K562 (cell line): ENCODE results near the gene ASIC1. TPM values are rescaled to one million over a fixed set of nuclear protein-coding genes. Genes with fewer than 3 reads are reported as not detected.
A peak's percentile ranks its signal among the peaks of the same experiment; 100 is the strongest.

Source experiments
- BDP1 ChIP-seq: IDR thresholded peaks from 3 replicates; pipeline ENCODE4 v1.6.1; 2011; ENCODE audit not compliant: insufficient read length, insufficient read depth
- CHD7 ChIP-seq: fragments of 200-600 bp; sonication (generic); IDR thresholded peaks from one replicate; pipeline ENCODE4 v1.6.1; 2012; ENCODE audit warnings: mild to moderate bottlenecking, low read depth, low read length, inconsistent platforms
- ETS2 ChIP-seq: IDR thresholded peaks from 2 replicates; pipeline ENCODE4 v1.6.1; 2016; ENCODE audit warnings: borderline replicate concordance, missing genetic modification characterization, mild to moderate bottlenecking, moderate library complexity, missing compliant biosample characterization; ENCODE audit not compliant: poor library complexity, severe bottlenecking
- EZH2 ChIP-seq: IDR thresholded peaks from 2 replicates; pipeline ENCODE4 v1.6.1; 2012; ENCODE audit warnings: low read depth, mild to moderate bottlenecking, inconsistent platforms, low read length, borderline replicate concordance
- FOSL1 ChIP-seq: fragments of 200-800 bp; sonication (Bioruptor generic); conservative IDR thresholded peaks from 2 replicates; pipeline ENCODE4 v1.6.1; 2016; ENCODE audit warnings: missing genetic modification characterization, missing compliant biosample characterization
- GATAD2B ChIP-seq: fragments of 450-650 bp; IDR thresholded peaks from 2 replicates; pipeline ENCODE4 v1.6.1; 2017; ENCODE audit warnings: mild to moderate bottlenecking, borderline replicate concordance
- KDM4B ChIP-seq, 2 experiments: fragments of 450-650 bp in 1 of 2; sonication (generic) in 1 of 2; IDR thresholded peaks; 2 replicates each; pipeline ENCODE4 v1.6.1; 2016 to 2017; ENCODE audit warnings: borderline replicate concordance in 2 of 2, antibody characterized with exemption in 1 of 2, low read depth in 1 of 2, mild to moderate bottlenecking in 1 of 2
- LCOR ChIP-seq: sonication (generic); formaldehyde crosslinking; IDR thresholded peaks from 2 replicates; pipeline ENCODE4 v1.8.0; 2022; ENCODE audit warnings: mild to moderate bottlenecking, missing genetic modification reagents
- MEIS2 ChIP-seq: fragments of 450-650 bp; IDR thresholded peaks from 2 replicates; pipeline ENCODE4 v1.6.1; 2014; ENCODE audit warnings: mild to moderate bottlenecking; ENCODE audit not compliant: partially characterized antibody
- PURB ChIP-seq: sonication (generic); formaldehyde crosslinking; IDR thresholded peaks from 2 replicates; pipeline ENCODE4 v1.9.0; 2021; ENCODE audit warnings: low read depth, mild to moderate bottlenecking, missing genetic modification reagents
- SRSF1 ChIP-seq: fragments of 200-400 bp; formaldehyde crosslinking; IDR thresholded peaks from 2 replicates; pipeline ENCODE4 v1.6.1; 2017; ENCODE audit warnings: mild to moderate bottlenecking, low read depth, low read length, moderate library complexity
- TEAD1 ChIP-seq, 2 experiments: fragments of 450-650 bp in 1 of 2; sonication (generic) in 1 of 2; formaldehyde crosslinking; IDR thresholded peaks; 2 replicates each; pipeline versions ENCODE4 v1.4.0 to v1.8.0; 2020 to 2022; ENCODE audit warnings: mild to moderate bottlenecking in 2 of 2, missing genetic modification reagents in 1 of 2
- ZBTB5 ChIP-seq: fragments of 450-650 bp; IDR thresholded peaks from 2 replicates; pipeline ENCODE4 v1.6.1; 2017; ENCODE audit warnings: antibody characterized with exemption
- ZNF134 ChIP-seq: fragments of 250-450 bp; sonication (Bioruptor Pico); conservative IDR thresholded peaks from 2 replicates; pipeline ENCODE4 v1.4.0; 2020
- ZNF699 ChIP-seq: fragments of 250-450 bp; sonication (Bioruptor Pico); IDR thresholded peaks from 2 replicates; pipeline ENCODE4 v1.8.0; 2021; ENCODE audit warnings: mild to moderate bottlenecking, moderate library complexity; ENCODE audit not compliant: insufficient replicate concordance
- polyA plus RNA-seq, 8 experiments: library from polyadenylated mRNA; depleted of rRNA in 4 of 8; stranded (reverse) in 5 of 8; unstranded in 3 of 8; fragments of >200 nt; fragmentation: Nextera tagmentation in 2 of 8; fragmentation: Illumina TruSeq in 1 of 8; extraction: Ambion mirVana in 2 of 8; extraction: Trizol in 1 of 8; gene quantifications; 2 replicates each; pipeline versions ENCODE4 v1.2.1 to v1.2.3, GENCODE V29; 2011 to 2014; ENCODE audit warnings: inconsistent platforms in 1 of 8, missing spikeins in 1 of 8
- total RNA-seq, 7 experiments: library from RNA; depleted of rRNA in 6 of 7; stranded (reverse); fragments of >200 nt in 6 of 7; fragmentation: Illumina TruSeq in 2 of 7; extraction: Trizol in 2 of 7; gene quantifications; 2 replicates each; pipeline versions ENCODE4 v1.2.1 to v1.2.3, GENCODE V29; 2011 to 2021; ENCODE audit warnings: low replicate concordance in 1 of 7

ASIC1 gene
- total and polyA plus RNA-seq, 9 of the 15 experiments (the other 6 are each of a cell fraction or from before 2014, with no cell fraction given), result 0.01 to 1.7 (median 0.45) TPM

GRCh38 chr12:50110762-50111351 lies 53.5 kb downstream of the ASIC1 start (continued):
- TF ChIP-seq KDM4B (IDR thresholded peaks at IDR 0.05; ENCODE audit: borderline replicate concordance in 2 of 2, low read depth in 1 of 2) (no peak), ETS2 (no peak), BDP1 (no peak), MEIS2 (no peak), PURB (no peak), TEAD1 (CRISPR knock-in tag; IDR thresholded peaks at IDR 0.05) (no peak), CHD7 (no peak), ZNF699 (CRISPR knock-in tag) (no peak), FOSL1 (tag) (0 out of 2 replicates have a peak, but pooled peaks have one; percentile 31), ZNF134 (no peak), ZBTB5 (no peak), GATAD2B (no peak), LCOR (CRISPR knock-in tag) (no peak), EZH2 (no peak), SRSF1 (no peak)
